SKM-1 (cell line): ENCODE measurements around the gene ZNF24.

Experiments
- DNase-seq: peaks from one replicate; lab custom pipeline; 2025; ENCODE audit not compliant: unreplicated experiment; lab: John Stamatoyannopoulos, UW

ZNF24 gene

DNA sequence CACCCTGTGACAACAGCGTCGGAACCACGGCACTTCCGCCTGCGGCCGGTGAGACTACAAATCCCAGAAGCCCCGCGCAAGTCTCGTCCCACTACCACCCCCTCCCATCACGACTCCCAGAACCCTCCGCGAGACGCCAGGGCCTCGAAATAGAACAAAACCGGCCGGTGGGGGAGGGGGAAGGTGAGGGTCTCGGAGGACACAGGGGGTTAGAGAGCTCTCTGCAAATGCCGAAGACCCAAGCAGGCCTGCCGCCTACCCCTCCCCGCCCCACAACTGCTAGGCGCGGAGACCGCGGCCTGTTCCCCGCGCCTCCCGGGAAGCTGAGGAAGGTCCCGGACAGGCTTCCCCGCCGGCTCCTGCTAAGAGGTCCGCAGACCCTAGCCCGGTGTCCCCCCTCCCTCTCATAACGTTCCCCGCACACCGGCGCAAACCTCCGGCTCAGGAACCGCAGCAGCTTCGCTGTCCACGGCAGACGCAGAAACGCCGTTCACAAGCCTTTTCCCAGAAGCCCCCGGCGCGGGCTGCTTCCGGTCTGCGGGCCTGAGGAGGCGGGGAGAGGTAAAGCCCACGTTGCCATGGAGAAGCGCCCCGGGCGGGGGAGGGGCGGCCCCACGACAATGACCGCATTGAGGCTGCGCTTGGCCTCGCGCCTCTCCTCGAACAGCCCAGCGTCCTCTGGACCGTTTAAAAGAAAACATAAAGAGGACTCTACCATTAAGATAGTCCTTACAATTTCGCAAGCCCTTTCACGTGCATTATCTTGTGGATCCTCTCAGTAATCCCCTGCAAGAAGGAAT is at the start of gene ZNF24:
Gene ZNF24 (minus strand): TSS at position 485 of the 800 bp plus-strand sequence. CDS start 3,770 bp downstream, outside the sequence.
- DNase-seq: peak; percentile 84

- no peak for DNase-seq
Measured at GRCh38 chr18:35393716-35394115, 49.5 kb upstream of the ZNF24 start.

DNA sequence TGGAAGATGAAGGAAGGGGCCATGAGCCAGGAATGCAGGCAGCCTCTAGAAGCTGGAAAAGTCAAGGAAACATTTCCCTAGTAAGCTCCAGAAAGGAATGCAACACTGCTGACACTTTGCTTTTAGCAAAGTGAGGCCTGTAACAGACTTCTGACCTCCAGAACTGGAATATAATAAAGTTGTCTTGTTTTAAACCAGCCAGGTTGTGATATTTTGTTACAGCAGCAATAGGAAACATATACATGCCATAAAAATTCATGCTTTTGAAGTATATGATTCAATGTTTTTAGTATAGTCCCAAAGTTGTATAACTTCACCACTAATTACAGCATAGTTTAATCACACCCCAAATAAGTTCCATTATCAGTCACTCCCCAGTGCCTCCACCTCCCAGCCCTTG is 48.2 kb upstream of the ZNF24 start:
- no peak for DNase-seq

GRCh38 chr18:35390951-35391700 is 46.9 kb upstream of the ZNF24 start:
- DNase-seq: no peak

GRCh38 chr18:35389095-35389618 is 44.9 kb upstream of the ZNF24 start:
- DNase-seq: no peak

GRCh38 chr18:35387152-35387571 is 42.9 kb upstream of the ZNF24 start:
- no peak for DNase-seq

DNA sequence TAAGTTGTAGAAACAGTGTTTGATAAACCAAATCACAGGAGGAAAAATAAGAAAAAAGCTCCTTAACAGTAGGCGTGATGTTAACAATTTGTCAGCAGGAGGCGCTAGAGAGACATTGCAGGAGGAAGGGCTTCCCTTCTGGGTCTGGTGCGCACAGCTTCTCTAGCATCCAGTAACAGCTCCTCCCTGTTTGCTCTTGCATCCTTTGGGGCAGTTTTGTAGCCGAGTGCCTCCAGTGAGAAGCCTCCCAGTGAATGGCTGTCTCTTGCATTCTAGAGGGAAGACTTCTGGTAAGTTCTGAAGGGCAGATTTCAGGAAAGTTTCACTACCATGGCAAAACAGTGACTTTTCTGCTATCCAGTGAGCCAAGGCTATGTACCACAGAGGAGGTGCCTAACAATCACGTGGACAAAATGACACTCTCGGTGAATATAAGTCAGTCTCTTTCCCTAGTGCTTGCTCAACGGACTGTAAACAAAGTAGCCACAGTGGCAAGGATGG is 42.4 kb upstream of the ZNF24 start:
- DNase-seq: peak; percentile 64

GRCh38 chr18:35383136-35383535 is 38.9 kb upstream of the ZNF24 start:
- DNase-seq: no peak

DNA sequence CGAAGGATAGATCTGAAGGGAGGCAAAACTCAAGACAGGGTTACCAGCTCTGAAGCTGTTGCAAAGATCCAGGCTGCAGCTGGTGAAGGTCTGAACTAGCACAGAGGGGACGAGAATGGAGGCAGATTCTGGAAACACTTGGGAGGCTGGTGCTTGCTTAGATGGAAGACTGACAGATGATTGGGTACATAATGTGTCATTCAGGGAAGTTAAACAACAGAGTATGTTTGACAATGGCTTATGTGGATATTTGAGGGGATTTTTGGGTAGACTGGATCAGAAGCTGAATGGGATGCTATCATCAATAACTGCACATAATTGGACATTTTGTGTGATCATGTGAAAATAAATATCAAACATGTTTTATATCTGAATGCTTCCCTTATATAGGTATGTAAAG is 35.2 kb upstream of the ZNF24 start:
- DNase-seq: no peak

GRCh38 chr18:35378574-35378896 is 34.3 kb upstream of the ZNF24 start:
- DNase-seq: no peak

- no peak for DNase-seq
Measured at GRCh38 chr18:35377875-35378573, 33.8 kb upstream of the ZNF24 start.

GRCh38 chr18:35376742-35377695 is 32.8 kb upstream of the ZNF24 start, which contains the start of gene ZNF396:
ZNF396 (minus strand) TSS chr18:35377337; CDS start chr18:35374292, 3,045 bp downstream.
- DNase-seq: peak; percentile 39

- peak; percentile 47 for DNase-seq
Measured at GRCh38 chr18:35376393-35376741, 32.1 kb upstream of the ZNF24 start.

- no peak for DNase-seq
Measured at GRCh38 chr18:35374708-35375107, 30.5 kb upstream of the ZNF24 start.

DNA sequence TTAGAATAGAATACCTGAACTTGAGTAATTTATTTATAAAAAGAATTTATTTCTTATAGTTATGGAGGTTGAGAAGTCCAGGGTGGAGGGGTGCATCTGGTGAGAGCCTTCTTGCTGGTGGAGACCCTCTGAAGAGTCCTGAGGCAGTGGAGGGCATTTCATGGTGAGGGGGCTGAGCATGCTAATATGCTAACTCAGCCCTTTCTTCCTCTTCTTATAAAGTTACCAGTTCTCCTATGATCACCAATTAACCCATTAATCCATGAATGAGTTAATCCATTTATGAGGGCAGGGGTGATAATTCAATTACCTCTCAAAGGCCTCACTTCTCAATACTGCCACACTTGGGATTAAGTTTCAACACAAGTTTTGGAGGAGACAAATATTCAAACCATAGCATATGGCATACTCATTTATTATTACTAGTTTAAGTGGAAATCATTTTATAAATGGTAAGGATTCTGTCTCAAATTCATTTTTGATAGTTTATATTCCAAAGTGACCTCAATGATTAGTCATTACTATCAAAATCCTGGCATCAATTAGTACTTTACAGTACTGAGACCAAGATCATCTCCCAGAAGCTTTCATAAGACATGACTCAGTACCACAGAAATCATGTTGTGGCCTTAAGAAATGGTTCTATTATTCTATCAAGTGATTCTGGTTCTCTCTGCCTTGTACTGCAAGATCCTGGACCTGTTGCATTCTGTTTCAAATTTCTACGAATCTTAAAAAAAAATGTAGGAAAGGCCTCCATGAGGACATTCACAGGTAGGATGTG is 27.4 kb upstream of the ZNF24 start:
- DNase-seq: no peak

DNA sequence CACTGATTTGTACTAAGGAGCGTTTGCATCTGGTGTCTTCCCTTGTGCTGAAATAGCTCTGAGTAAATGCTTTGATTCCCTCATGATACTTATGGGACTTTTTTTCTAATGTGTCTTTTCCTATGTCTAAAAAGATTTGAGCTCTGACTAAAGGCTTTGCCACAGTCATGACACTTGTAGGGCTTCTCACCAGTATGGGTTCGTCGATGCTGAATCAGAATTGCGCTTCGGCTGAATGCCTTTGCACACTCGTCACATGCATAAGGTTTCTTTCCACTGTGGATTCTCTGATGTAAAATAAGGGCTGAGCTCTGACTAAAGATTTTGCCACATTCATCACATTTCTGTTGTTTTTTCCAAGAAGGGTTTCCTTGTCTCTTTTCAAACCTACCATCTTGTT is 24.9 kb upstream of the ZNF24 start:
- DNase-seq: no peak

DNA sequence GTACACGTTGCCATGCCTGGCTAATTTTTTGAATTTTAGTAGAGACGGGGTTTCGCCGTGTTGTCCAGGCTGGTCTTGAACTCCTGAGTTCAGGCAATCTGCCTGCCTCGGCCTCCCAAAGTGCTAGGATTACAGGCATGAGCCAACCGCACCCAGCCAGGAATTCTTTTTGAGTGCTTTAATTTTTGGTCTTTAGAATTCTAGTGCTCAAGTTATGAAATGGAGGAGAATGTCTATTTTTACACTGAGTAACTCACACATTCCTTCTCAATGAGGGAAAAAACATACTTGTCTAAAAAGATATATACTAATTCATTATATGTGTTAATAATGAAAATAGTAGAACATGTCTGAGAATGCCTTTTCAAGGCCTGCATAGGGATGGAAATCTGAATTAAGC is 24.4 kb upstream of the ZNF24 start:
- no peak for DNase-seq

DNA sequence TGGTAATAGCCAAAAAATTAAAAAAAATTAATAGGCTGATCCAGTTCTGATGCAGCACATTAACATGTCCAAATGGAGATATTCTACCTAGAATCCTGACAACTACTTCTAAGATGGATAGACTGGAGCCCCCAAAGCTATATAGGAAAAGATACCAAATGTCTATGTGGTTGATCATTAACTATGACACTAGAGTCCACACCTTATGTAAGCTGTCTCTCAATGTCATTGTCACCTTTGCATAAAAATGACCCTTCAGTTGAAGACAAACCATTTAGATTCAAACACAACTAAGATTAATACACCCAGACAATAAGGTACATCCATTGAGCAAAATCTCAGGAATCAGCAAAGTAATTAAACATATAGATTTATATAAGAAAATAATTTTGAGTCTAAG is 18.3 kb upstream of the ZNF24 start:
- no peak for DNase-seq

- DNase-seq: no peak
Measured at GRCh38 chr18:35361570-35362321, 17.5 kb upstream of the ZNF24 start.
